Fibroblast of skin of left biceps (primary cell): ENCODE measurements around the gene WIPF2.
"Not testable (repeated sequence)": the region's sequence is repeated elsewhere in the genome, so short reads cannot be mapped to it uniquely, and the experiment has no call there.

Experiments used
- DNase-seq, 2 experiments: peaks; one replicate each; pipeline ENCODE4 v3.0.0-alpha.2; 2013; ENCODE audit warnings: low read depth in 2 of 2

The WIPF2 gene

GRCh38 chr17:40297511-40297910, 78.4 kb downstream of the WIPF2 start:
- DNase-seq: no peak

GRCh38 chr17:40298726-40299125, 79.6 kb downstream of the WIPF2 start:
- no peak for DNase-seq

DNA sequence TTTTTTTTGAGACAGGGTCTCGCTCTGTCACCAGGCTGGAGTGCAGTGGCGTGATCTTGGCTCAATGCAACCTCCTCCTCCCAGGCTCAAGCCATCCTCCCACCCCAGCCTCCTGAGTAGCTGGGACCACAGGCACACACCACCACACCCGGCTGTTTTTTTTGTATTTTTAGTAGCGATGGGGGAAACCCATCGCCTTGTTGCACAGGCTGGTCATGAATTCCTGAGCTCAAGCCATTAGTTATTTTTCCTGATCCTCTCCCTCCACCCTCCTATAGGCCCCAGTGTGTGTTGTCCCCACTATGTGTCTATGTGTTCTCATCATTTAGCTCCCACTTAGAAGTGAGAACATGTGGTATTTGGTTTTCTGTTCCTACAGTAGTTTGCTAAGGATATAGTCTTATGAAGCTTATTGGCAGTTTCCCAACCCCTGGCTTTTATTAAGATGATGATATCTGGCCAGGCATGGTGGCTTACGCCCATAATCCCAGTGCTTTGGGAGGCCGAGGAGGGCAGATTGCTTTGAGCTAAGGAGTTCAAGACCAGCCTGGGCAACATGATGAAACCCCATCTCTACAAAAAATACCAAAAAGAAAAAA, 80.2 kb downstream of the WIPF2 start:
- DNase-seq: not testable (repeated sequence)

- no peak for DNase-seq
Measured at GRCh38 chr17:40301315-40301714, 82.2 kb downstream of the WIPF2 start.

DNA sequence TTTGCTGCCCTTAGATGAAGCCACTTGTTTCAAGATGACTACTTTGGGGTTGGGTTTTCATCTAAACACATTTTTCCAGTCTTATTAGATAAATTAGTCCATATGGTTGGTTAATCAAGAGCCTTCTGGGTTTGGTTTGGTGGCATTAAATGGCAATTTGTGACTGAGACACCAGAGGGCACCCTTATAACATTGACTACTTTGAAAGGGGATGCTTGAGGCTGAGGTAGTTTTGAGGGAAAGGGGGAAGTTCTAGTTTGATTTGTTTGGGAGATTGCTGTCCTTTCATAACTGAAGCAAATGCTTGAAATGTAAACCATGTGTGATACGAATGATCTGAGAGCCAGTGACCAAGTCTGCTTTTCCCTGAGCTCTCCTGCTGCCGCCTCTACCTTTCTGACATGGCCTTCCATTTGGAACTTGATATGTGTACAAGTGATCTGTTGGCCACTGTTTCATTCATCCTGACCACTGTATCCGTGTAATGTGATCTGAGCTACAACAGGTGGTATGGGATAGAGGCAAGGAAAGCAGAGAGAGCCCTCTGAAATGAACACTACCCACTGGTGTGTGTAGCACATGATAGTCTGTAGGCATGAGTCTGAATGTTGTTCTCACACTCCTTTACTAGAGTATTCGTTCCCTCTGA, 84.0 kb downstream of the WIPF2 start:
- peak in 1 of 2 experiments; percentile 63 for DNase-seq

DNA sequence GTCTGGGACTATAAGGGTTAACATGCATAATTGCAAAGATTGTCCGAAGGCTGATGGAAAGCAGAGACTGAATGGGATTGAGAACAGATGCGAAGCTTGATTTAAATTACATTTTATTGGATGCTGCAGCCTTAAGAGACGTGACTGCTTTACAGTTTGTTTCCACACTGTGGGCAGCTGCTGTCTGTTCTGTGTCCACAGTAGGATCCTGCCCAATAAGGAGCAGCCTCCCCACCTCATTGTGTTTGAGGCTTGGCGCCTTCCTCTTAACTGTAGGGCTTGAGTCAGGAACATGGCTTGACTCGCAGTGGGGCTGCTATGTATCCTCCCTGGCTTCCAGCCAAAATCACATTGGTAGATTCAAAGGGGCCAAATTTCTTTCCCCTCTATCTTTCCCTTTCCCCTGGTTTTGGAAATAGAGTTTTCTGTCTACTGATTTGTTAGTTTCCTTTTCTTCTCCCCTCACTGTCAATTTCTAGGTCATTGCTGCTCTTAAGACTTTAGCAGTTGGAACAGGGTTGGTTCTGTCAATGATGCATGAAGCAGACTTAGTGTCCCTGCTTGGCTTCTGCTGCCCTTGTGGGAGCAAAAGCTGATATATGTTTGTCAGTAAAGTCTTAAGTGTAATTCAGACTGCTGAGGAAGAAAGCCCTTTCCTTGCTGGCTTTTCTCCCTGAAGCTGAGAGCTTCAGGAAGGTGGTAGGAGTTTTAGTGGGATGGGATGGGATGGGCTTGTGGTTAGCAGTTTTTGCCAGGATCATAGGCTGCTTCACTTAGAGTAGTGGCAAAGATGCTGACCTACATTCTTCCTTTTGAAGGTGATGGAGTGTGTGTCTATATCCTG, 84.8 kb downstream of the WIPF2 start:
- DNase-seq: peak in 1 of 2 experiments; percentile 63

DNA sequence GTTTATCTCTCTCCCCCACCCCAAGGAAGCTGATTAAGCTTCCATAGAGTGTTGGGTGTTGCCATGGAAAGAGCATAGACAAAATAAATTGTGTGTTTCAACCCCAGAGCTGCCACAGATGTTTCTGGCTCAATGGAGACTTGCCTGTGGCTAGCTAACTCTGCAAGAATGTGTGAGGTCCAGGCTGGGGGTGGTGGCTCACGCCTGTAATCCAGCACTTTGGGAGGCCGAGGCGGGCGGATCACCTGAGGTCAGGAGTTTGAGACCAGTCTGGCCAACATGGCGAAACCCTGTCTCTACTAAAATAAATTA, 85.4 kb downstream of the WIPF2 start:
- peak; percentile 88 to 90 for DNase-seq

- not testable (repeated sequence) for DNase-seq
Measured at GRCh38 chr17:40304866-40305265, 85.8 kb downstream of the WIPF2 start.

DNA sequence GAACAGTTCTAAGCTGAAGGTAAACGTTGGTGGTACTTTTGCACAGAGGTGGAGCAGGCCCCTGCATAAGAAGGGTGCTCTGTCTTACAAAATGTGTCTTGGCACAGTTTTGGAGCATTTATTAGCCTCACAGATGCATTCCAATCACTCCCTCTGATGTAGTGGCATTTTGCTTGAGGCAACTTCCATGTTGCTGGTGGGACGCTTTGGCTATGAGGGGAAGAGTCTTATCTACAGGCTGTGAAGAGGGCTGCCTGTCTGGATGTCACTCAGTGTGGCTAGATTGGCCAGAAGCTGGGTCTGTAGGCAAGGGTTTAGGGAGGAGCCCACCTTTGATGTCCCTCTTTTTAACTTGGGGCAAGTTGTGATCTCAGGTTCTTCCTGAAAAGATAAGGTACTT, 87.3 kb downstream of the WIPF2 start:
- DNase-seq: no peak

- DNase-seq: peak; percentile 91 to 93
Measured at GRCh38 chr17:40307001-40307730, 88.1 kb downstream of the WIPF2 start.

- DNase-seq: no peak
Measured at GRCh38 chr17:40307740-40308239, 88.7 kb downstream of the WIPF2 start.

GRCh38 chr17:40309031-40309948, 90.2 kb downstream of the WIPF2 start, which contains the start of gene RARA:
Gene RARA (plus strand): TSS chr17:40309180. CDS start chr17:40331219, 22,039 bp downstream.
- DNase-seq: no peak

GRCh38 chr17:40309949-40310510, 90.9 kb downstream of the WIPF2 start:
- no peak for DNase-seq

GRCh38 chr17:40310882-40311391, 91.8 kb downstream of the WIPF2 start:
- DNase-seq: no peak

DNA sequence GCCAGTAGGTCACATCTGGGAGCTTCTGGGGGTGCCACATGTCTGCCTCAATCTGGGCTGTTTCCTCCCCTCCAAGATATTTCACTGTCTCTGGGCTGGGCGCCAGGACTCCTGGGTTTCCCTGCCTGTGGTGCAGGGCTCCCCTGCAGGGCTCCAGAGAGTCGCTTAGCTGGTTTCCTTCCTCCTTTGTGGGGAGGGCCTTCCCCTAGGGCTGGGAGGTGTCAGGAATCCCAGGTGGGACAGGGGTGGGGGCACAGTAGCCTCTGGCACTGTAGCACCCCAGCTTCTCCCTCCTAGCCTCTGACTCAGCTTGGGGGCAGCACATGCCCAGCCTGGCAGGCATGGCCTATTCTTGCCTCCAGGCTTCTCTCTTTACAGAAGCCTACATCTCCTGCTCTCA, 92.5 kb downstream of the WIPF2 start:
- no peak for DNase-seq

- no peak for DNase-seq
Measured at GRCh38 chr17:40312131-40312731, 93.1 kb downstream of the WIPF2 start.

DNA sequence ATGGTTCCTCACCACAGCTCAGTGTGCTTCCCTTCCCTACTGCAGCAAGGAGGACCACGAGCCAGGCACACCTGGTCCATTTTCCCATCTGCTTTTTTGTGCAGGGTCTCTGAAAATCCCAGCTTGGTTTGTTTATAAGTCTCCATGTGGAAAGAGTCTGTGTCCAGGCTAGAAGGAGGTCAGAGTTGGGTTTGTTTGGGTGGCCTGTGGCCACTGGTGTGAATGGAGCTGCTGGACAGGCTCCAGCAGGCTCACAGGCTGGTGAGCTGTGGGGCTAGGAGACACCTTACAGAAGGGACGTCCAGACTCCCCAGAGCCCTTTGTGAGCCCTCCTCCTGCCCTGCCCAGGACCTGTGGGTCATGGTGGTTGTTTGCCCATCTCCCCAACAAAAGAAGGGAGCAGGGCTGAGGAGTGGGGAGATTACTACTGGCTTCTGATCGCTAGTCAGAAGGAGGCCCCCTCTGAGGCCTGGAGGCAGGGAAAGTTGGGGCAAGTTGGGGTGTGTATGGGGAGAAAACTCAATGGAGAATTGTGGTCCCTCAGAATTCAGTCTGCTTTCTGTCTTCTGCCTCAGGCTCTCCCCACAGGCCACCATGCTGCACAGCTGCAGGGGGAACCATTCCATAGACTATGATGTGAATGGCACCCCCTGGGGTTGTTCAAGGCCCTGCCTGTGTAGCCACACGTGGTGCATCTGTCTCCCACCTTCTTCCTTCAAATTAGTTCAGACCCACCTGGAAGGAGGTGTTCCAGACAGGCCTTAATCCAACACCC, 94.0 kb downstream of the WIPF2 start:
- DNase-seq: no peak

GRCh38 chr17:40313668-40314583, 94.8 kb downstream of the WIPF2 start:
- DNase-seq: no peak
